Stimulated activated CD4-positive, alpha-beta T cell treated with anti-CD3 and anti-CD28 coated beads, Interleukin-1b, Interleukin-23, amount 100 ng/mL, for 48 hours (primary cell): Measurements from ENCODE around the gene CGB5.
"Not testable (repeated sequence)": the region's sequence is repeated elsewhere in the genome, so short reads cannot be mapped to it uniquely, and the experiment has no call there.

Source experiments
- DNase-seq: peaks from one replicate; pipeline ENCODE4 v3.0.0-alpha.2; 2020

Gene CGB5

GRCh38 chr19:49022116-49022515 lies 21.5 kb upstream of the CGB5 start:
- DNase-seq: no peak

GRCh38 chr19:49024233-49024632 lies 19.4 kb upstream of the CGB5 start, which contains the start of gene CGB3:
TSS of gene CGB3 (minus strand) at chr19:49024333. CDS start at chr19:49023971, 362 bp downstream.
- DNase-seq: not testable (repeated sequence)

- DNase-seq: not testable (repeated sequence)
These were observed 18.6 kb upstream of the CGB5 start for GRCh38 chr19:49025088-49025487.

- not testable (repeated sequence) for DNase-seq
These were observed 18.0 kb upstream of the CGB5 start for GRCh38 chr19:49025599-49025998.

GRCh38 chr19:49028686-49029085 lies 15.0 kb upstream of the CGB5 start:
- not testable (repeated sequence) for DNase-seq

GRCh38 chr19:49029749-49030148 lies 13.9 kb upstream of the CGB5 start:
- not testable (repeated sequence) for DNase-seq

- DNase-seq: not testable (repeated sequence)
These were observed 13.3 kb upstream of the CGB5 start for GRCh38 chr19:49030323-49030722.

GRCh38 chr19:49031642-49032301 lies 11.9 kb upstream of the CGB5 start, which contains the start of gene CGB2:
TSS of gene CGB2 (plus strand) at chr19:49031890. CDS start at chr19:49032096, 206 bp downstream.
- peak; percentile 90 for DNase-seq

GRCh38 chr19:49036815-49037214 lies 6.8 kb upstream of the CGB5 start, which contains the start of gene CGB1:
TSS of gene CGB1 (minus strand) at chr19:49036895. CDS start at chr19:49036711, 184 bp downstream.
- peak; percentile 79 for DNase-seq

- not testable (repeated sequence) for DNase-seq
These were observed 5.5 kb upstream of the CGB5 start for GRCh38 chr19:49038111-49038510.

- DNase-seq: not testable (repeated sequence)
These were observed 4.9 kb upstream of the CGB5 start for GRCh38 chr19:49038557-49039276.

- not testable (repeated sequence) for DNase-seq
These were observed 3.9 kb upstream of the CGB5 start for GRCh38 chr19:49039736-49040135.

- DNase-seq: no peak
These were observed 1.5 kb upstream of the CGB5 start for GRCh38 chr19:49042177-49042576.

- not testable (repeated sequence) for DNase-seq
These were observed 982 bp upstream of the CGB5 start for GRCh38 chr19:49042666-49043065.

- DNase-seq: not testable (repeated sequence)
These were observed 5.4 kb downstream of the CGB5 start, which contains the start of gene CGB8 for GRCh38 chr19:49049011-49049410. TSS of gene CGB8 (minus strand) at chr19:49049111. CDS start at chr19:49048739, 372 bp downstream.

GRCh38 chr19:49049834-49050233 lies 6.2 kb downstream of the CGB5 start:
- not testable (repeated sequence) for DNase-seq

GRCh38 chr19:49050376-49051033 lies 6.9 kb downstream of the CGB5 start:
- not testable (repeated sequence) for DNase-seq

- no peak for DNase-seq
These were observed 12.7 kb downstream of the CGB5 start for GRCh38 chr19:49056101-49056901.

- not testable (repeated sequence) for DNase-seq
These were observed 13.4 kb downstream of the CGB5 start for GRCh38 chr19:49056902-49057596.

- peak; percentile 26 for DNase-seq
These were observed 14.1 kb downstream of the CGB5 start, which contains the start of gene CGB7 for GRCh38 chr19:49057636-49058234. TSS of gene CGB7 (minus strand) at chr19:49057749. CDS start at chr19:49055375, 2,374 bp downstream.

GRCh38 chr19:49058562-49058961 lies 14.9 kb downstream of the CGB5 start:
- DNase-seq: peak; percentile 54
